Thyroid gland (tissue), 4 donors: ENCODE data around the gene SEMA6A. TPM values are rescaled to one million over a fixed set of nuclear protein-coding genes. Genes with fewer than 3 reads are reported as not detected.
A peak's percentile ranks its signal among the peaks of the same experiment; 100 is the strongest.

Source experiments
- DNase-seq, 2 donors: peaks; one replicate each; pipeline ENCODE4 v3.0.0-alpha.2; 2019
- H3K27ac ChIP-seq, 3 donors: fragments of 200-600 bp; sonication (generic); 1 replicate in 2 of 3; 2 replicates in 1 of 3; pipeline ENCODE4 v1.5.1; 2016 to 2019; ENCODE audit warnings: mild to moderate bottlenecking in 1 of 3, moderate library complexity in 1 of 3
- H3K27me3 ChIP-seq: fragments of 200-600 bp; sonication (generic); one replicate; pipeline ENCODE4 v1.5.1; 2019
- H3K36me3 ChIP-seq, 2 donors: fragments of 200-600 bp; sonication (generic); one replicate each; pipeline ENCODE4 v1.5.1; 2016 to 2019
- H3K4me1 ChIP-seq, 2 donors: fragments of 200-600 bp; sonication (generic); one replicate each; pipeline ENCODE4 v1.5.1; 2017 to 2019
- H3K4me3 ChIP-seq, 3 donors: fragments of 200-600 bp; sonication (generic); replicated peaks in 1 of 3; 1 replicate in 2 of 3; 2 replicates in 1 of 3; pipeline ENCODE4 v1.5.1; 2016; ENCODE audit warnings: mild to moderate bottlenecking in 1 of 3
- H3K9me3 ChIP-seq: fragments of 200-600 bp; sonication (generic); one replicate; pipeline ENCODE4 v1.5.1; 2017
- POLR2A ChIP-seq, 2 donors: fragments of 450-650 bp; IDR thresholded peaks; one replicate each; pipeline ENCODE4 v1.6.1; 2017; ENCODE audit warnings: antibody characterized with exemption in 2 of 2, mild to moderate bottlenecking in 2 of 2, moderate library complexity in 1 of 2
- WGBS, 2 donors: methylation state at CpG; one replicate each; pipeline ENCODE4 v1.1.5; 2017; 5-methylcytosine and 5-hydroxymethylcytosine counted together
- intact Hi-C: fragments of 100-400 bp; cut with DNase I; formaldehyde crosslinking; loops from one replicate; pipeline ENCODE4 v1.15.1; 2023
- total RNA-seq, 4 donors: library from RNA; depleted of rRNA; stranded (reverse); fragments of >200 nt; gene quantifications; one replicate each; pipeline ENCODE4 v1.2.3, GENCODE V29; 2016
- TF ChIP-seq, protein P1 (sequence below), 6 experiments: fragments of 200-600 bp in 3 of 6; fragments of 450-650 bp in 3 of 6; sonication (generic) in 3 of 6; IDR thresholded peaks; one replicate each; pipeline ENCODE4 v1.5.1; 2016 to 2019; ENCODE audit warnings: antibody characterized with exemption in 6 of 6, mild to moderate bottlenecking in 2 of 6, inconsistent platforms in 1 of 6, moderate library complexity in 1 of 6

Gene SEMA6A
- total RNA-seq, 4 donors from 2014 or later = 27.6 to 37.9 (median 30.4) TPM

- Histone ChIP-seq H3K27me3 (no peaks in the 10 kb centered on the region), H3K4me3 (peak overlapping the region; percentile 43 to 59 (median 57)), H3K27ac (peak overlapping the region in 2 of 3 donors; percentile 63 to 71), H3K4me1 (no peaks in the 10 kb centered on the region), H3K9me3 (no peaks in the 10 kb centered on the region), H3K36me3 (no peaks in the 10 kb centered on the region)
- intact Hi-C loops = no loop called here
- 0 to 1% methylated on average over 7 to 21 of the region's 35 CpGs for WGBS, 2 donors
- peak; percentile 37 to 47 for DNase-seq
- TF ChIP-seq POLR2A (IDR thresholded peaks at IDR 0.05) = no peak
- TF ChIP-seq, protein P1, sequence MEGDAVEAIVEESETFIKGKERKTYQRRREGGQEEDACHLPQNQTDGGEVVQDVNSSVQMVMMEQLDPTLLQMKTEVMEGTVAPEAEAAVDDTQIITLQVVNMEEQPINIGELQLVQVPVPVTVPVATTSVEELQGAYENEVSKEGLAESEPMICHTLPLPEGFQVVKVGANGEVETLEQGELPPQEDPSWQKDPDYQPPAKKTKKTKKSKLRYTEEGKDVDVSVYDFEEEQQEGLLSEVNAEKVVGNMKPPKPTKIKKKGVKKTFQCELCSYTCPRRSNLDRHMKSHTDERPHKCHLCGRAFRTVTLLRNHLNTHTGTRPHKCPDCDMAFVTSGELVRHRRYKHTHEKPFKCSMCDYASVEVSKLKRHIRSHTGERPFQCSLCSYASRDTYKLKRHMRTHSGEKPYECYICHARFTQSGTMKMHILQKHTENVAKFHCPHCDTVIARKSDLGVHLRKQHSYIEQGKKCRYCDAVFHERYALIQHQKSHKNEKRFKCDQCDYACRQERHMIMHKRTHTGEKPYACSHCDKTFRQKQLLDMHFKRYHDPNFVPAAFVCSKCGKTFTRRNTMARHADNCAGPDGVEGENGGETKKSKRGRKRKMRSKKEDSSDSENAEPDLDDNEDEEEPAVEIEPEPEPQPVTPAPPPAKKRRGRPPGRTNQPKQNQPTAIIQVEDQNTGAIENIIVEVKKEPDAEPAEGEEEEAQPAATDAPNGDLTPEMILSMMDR (IDR thresholded peaks at IDR 0.05) = no peak
Measured at GRCh38 chr5:116573279-116573701, 1.3 kb downstream of the SEMA6A start.

DNA sequence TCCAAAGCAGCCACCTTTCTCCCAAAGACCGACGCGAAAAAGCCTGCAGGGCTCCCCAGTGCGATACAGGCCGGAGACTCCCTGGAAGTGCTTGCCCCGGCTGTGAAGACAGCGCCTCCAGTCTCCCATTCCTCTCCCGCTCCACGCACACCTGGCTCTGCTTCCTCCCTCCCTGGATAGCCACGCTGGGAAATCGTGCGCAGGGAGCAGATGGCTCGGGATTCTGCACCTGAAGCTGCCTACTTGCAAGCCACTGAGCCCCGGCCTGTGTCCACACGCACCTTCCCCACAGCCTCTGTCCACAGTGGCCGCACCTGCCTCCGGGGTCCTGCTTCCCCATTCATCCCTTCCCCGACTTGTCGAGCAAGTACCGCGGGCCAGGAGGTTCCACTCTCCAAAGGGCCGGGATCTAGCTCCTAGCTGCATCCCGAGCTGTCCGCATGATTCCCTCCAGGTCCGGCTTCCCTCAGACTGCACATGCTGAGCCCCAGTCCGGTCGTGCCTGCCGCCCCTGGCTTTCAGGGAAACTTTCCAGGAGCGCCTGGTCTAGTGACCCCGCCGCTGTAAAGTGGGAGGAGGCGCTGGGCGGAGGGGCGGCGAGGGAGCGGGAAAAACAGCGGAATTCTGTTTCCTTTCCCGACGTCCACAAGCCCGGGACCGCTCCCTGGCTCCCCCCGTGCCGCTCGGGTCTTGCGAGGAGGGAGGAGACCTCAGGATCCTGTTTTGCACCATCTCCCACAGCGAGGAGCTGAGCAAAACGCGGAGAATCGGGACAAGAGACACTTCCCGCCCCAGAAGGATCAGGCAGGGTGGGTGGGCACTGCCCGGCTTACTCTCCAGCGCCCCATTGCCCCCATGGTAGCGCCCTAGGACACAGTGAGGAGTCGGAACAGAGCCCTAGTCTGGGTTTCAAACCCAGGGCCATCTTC is 2.0 kb downstream of the SEMA6A start:
- 1% methylated on average over 42 to 48 of the region's 54 CpGs for WGBS, 2 donors
- Histone ChIP-seq H3K9me3 (no peaks in the 10 kb centered on the region), H3K4me3 (peak overlapping the region; percentile 43 to 59 (median 57)), H3K27me3 (no peaks in the 10 kb centered on the region), H3K27ac (peak overlapping the region in 2 of 3 donors; percentile 63 to 71), H3K36me3 (no peaks in the 10 kb centered on the region), H3K4me1 (no peaks in the 10 kb centered on the region)
- peak; percentile 52 to 59 for DNase-seq
- intact Hi-C loops = no loop called here
- TF ChIP-seq POLR2A (IDR thresholded peaks at IDR 0.05) = no peak
- TF ChIP-seq, protein P1 (IDR thresholded peaks at IDR 0.05) = peak in 1 of 6 experiments; percentile 4

DNA sequence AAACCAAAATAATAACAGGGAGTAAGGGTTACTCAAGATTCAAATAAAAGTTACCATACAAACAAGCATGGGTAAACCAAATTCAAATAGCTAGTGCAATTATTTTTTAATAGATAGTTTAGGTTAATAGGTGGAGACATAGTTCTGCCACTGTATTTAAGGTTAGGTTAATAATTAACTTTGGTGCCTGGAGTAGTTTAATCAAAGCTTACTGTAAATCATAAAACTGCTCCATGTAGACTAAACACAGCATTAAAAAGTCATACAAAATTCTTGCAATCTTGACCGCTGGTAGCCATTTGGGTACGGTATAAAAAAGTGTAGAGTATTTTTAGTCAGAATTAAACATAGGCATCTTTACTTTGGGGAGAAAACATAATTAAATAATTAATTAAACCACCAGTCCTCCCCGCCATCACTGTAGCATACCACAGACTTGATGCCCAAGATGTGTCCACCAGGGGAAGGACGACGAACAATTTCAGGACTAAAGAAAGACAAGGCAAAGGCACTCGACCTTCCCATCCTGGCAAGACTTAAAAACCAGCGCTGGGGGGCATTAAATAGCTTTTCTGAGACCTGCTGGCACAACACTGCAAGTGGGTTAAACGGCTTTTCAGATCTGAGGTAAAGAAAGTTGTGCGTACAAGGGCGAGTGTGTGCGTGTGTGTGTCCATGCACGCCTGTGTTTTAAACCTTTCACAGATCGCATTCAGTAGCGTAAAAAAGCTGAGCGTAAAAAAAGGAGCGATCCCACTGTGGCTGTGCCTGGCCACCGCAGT is 2.9 kb downstream of the SEMA6A start:
- no peak for TF ChIP-seq POLR2A (IDR thresholded peaks at IDR 0.05)
- TF ChIP-seq, protein P1 (IDR thresholded peaks at IDR 0.05) = peak in 1 of 6 experiments; percentile 2
- no peaks in the 10 kb centered on the region for H3K27me3 ChIP-seq
- intact Hi-C loops = no loop called here
- 48 to 56% methylated on average over 17 of the region's 17 CpGs for WGBS, 2 donors
- H3K27ac ChIP-seq = peak overlapping the region in 1 of 3 donors; percentile 71
- H3K9me3 ChIP-seq = no peaks in the 10 kb centered on the region
- H3K4me1 ChIP-seq = no peaks in the 10 kb centered on the region
- H3K4me3 ChIP-seq = peak overlapping the region in 1 of 3 donors; percentile 57
- no peaks in the 10 kb centered on the region for H3K36me3 ChIP-seq
- no peak for DNase-seq

DNA sequence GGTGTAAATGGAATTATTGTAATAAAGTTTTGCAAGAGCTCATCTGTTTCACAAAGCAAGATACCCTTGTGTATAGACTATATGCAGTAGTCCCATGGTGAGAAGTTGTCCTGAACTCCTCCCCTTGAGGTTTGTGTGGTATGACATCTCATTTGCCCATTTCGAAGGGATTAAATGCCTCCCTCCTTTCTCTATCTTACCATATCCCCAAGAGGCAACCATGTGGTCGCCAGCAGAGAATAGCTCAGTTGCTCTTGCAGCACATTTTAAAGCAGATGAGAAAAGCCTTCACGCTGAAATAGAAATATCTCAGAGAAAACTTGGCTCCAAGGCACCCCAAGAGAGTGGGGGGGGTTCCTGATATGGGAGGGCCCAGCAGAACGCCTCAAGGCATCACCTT is 4.6 kb downstream of the SEMA6A start:
- TF ChIP-seq, protein P1 (IDR thresholded peaks at IDR 0.05) = no peak
- no peak for TF ChIP-seq POLR2A (IDR thresholded peaks at IDR 0.05)

More for the DNA sequence above, 4.6 kb downstream of the SEMA6A start:
- Histone ChIP-seq H3K27me3 (no peaks in the 10 kb centered on the region), H3K4me1 (no peaks in the 10 kb centered on the region), H3K9me3 (no peaks in the 10 kb centered on the region), H3K4me3 (no peak overlapping the region), H3K36me3 (no peaks in the 10 kb centered on the region), H3K27ac (no peak overlapping the region)
- WGBS, 2 donors = 69 to 75% methylated on average over 4 of the region's 4 CpGs
- intact Hi-C loops = no loop called here
- no peak for DNase-seq
